ENCODE results near the gene RYR1. TPM values are rescaled to one million over a fixed set of nuclear protein-coding genes. Genes with fewer than 3 reads are reported as not detected.
A peak's percentile ranks its signal among the peaks of the same experiment; 100 is the strongest.

The RYR1 gene
- total and polyA plus RNA-seq, 10 of the 15 experiments (the other 5 are each of a cell fraction or from before 2014, with no cell fraction given): under 0.01 to 0.32 (median 0.07) TPM; not detected in 1

DNA sequence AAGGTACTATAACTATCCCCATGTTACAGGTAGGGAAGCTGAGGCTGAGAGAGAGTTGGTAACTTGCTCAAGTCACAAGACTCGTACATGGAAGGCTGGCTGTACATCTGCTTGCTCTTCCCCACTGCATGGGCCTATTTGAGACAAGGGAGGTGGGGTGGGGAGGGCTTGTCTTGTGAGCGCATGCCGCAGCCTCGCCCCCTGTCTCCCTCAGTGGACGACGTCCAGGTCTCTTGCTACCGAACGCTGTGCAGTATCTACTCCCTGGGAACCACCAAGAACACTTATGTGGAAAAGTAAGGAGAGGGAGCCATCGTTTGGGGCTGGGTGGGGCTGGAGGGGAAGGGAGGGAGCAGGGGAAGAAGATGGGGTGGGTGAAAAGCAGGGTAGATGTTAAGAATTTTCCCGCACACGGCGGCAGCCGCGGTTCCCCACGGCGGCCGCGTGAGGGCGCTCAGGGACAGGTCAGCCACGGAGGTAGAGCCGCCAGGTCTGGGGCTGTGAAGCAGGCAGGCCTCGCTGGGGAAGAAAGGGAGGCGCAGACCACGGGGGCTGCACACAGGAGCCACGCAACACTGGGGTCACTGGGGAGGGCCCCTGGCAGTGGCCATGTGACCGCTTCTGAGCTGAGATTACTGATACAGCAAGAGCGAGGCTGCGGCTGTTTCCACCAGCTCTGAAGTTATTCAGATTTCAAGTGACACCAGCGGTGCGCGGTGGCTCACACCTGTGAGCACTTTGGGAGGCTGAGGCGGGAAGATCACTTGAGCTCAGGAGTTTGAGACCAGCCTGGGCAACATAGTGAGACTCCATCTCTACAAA, 81.5 kb downstream of the RYR1 start:
- in situ Hi-C loops (cut with MboI) (no loop called here), intact Hi-C loops (cut with micrococcal nuclease; ENCODE audit: unreplicated experiment) (loop anchor here (2.0 to 10.0 kb wide), 3 partner anchors 122 to 416 kb away; partner anchors contain the start of genes MRPS12 and SARS2)
- Histone ChIP-seq H3K9me3 (replicated peaks; ENCODE audit: control insufficient read depth, insufficient read depth, low read length) (no peaks in the 10 kb centered on the region), H3K27ac (ENCODE audit: control insufficient read depth, insufficient read depth) (no peak overlapping the region), H3K4me1 (ENCODE audit: control insufficient read depth, insufficient read depth, low read length) (peaks cover 6% of the 10 kb centered on the region), H2AFZ (ENCODE audit: control insufficient read depth, low read depth, low read length) (peak overlapping the region; percentile 73), H3K4me2 (ENCODE audit: control insufficient read depth, insufficient read depth) (no peak overlapping the region), H3K36me3 (ENCODE audit: control insufficient read depth in 2 of 2, insufficient read depth in 2 of 2, low read length in 1 of 2) (no peaks in the 10 kb centered on the region), H4K20me1 (ENCODE audit: control insufficient read depth, insufficient read depth) (no peaks in the 10 kb centered on the region), H3K79me2 (ENCODE audit: control insufficient read depth, insufficient read depth, low read length) (no peaks in the 10 kb centered on the region), H3K4me3 (no peak overlapping the region), H3K27me3 (replicated peaks in 1 of 2; ENCODE audit: control insufficient read depth in 2 of 2, insufficient read depth in 2 of 2, low read length in 1 of 2) (no peaks in the 10 kb centered on the region), H3K9ac (ENCODE audit: control insufficient read depth, insufficient read depth, low read length) (no peak overlapping the region)
- CTCF ChIA-PET: interaction anchor here (0.6 to 4.7 kb wide), 26 partner anchors 8 to 418 kb away, joined by 3 to 52 read pairs (median 4); partner anchors contain the start of genes CCER2, FAM98C, GGN and MRPS12
- BruUV-seq (replicated peaks): no TSS peak
- 34% methylated on average over 32 of the region's 32 CpGs for WGBS (ENCODE audit: insufficient coverage, insufficient replicate concordance, low lambda C conversion rate, missing lambda C conversion rate)
- peak; percentile 82 for FAIRE-seq
- SMC1A ChIA-PET (ENCODE audit: uncharacterized antibody, unreplicated experiment): interaction anchor here (1.0 to 2.1 kb wide), 8 partner anchors 42 to 415 kb away, joined by 3 to 9 read pairs (median 4); partner anchors contain the start of genes FAM98C, MAP4K1, MRPS12 and SARS2
- DNase-seq (ENCODE audit: low read depth, low spot score): no peak
- RAD21 ChIA-PET (ENCODE audit: unreplicated experiment): interaction anchor here (0.8 to 3.3 kb wide), 12 partner anchors 16 to 415 kb away, joined by 3 to 12 read pairs (median 4); partner anchors contain the start of genes ACTN4, EIF3K, FAM98C and MAP4K1
- ATAC-seq: peak; percentile 96
- POLR2A ChIA-PET: interaction anchor here (0.5 to 0.6 kb wide), 2 partner anchors 350 to 414 kb away, joined by 3 to 5 read pairs; no protein-coding TSS in a partner anchor
- no peak for TF ChIP-seq REST (IDR thresholded peaks at IDR 0.05; ENCODE audit: low read depth, low read length)
- TF ChIP-seq NFYA (IDR thresholded peaks at IDR 0.05; ENCODE audit: borderline replicate concordance, low read depth, low read length): no peak
- peak; percentile 74 for TF ChIP-seq RAD21 (IDR thresholded peaks at IDR 0.05; ENCODE audit: insufficient read depth, low read depth, low read length)
- peak; percentile 29; the same call in 1 of the 2 replicates for TF ChIP-seq RUNX3 (IDR thresholded peaks at IDR 0.05; ENCODE audit: low read length)
- no peak for TF ChIP-seq RBBP5 (conservative IDR thresholded peaks at IDR 0.05)
- TF ChIP-seq SKIL (IDR thresholded peaks at IDR 0.05; ENCODE audit: low read depth, poor library complexity, severe bottlenecking): no peak
- no peak for TF ChIP-seq EED (IDR thresholded peaks at IDR 0.05; ENCODE audit: low read depth)
- no peak for TF ChIP-seq FOXM1 (IDR thresholded peaks at IDR 0.05; ENCODE audit: low read depth, low read length)
- no peak for TF ChIP-seq SIN3A (IDR thresholded peaks at IDR 0.05; ENCODE audit: low read depth, low read length)
- TF ChIP-seq CEBPZ (IDR thresholded peaks at IDR 0.05; ENCODE audit: low read depth, low read length): no peak
- no peak for TF ChIP-seq BACH1 (IDR thresholded peaks at IDR 0.05; ENCODE audit: borderline replicate concordance)
